HG02678 (cell line): ENCODE data around the gene ASTN2.
"Not testable (repeated sequence)": the region's sequence is repeated elsewhere in the genome, so short reads cannot be mapped to it uniquely, and the experiment has no call there.

Experiments
- ATAC-seq: cut with Tn5 transposase; IDR thresholded peaks from one replicate; pipeline ENCODE4 v1.9.1; 2021; ENCODE audit warnings: mild to moderate bottlenecking, moderate library complexity; ENCODE audit not compliant: unreplicated experiment

The ASTN2 gene

DNA sequence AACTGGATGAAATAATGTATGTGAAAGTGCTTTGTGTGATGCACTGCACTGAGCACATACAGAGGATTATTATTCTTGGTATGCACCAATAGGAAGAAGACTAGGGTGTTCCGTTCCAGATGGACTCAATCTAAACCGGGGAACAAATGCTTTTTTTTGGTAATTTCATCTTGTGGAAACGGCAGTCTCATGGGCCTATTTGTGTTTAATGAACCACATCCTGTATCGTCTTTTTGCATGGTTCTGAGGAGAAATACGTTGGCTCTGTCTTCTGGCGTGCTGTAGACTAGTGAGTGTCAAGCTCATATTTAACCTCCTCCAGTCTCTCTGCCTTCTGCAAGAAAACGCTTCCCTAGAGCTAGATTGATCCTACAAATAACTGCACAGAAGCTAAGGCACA, 697.7 kb downstream of the ASTN2 start:
- no peak for ATAC-seq

DNA sequence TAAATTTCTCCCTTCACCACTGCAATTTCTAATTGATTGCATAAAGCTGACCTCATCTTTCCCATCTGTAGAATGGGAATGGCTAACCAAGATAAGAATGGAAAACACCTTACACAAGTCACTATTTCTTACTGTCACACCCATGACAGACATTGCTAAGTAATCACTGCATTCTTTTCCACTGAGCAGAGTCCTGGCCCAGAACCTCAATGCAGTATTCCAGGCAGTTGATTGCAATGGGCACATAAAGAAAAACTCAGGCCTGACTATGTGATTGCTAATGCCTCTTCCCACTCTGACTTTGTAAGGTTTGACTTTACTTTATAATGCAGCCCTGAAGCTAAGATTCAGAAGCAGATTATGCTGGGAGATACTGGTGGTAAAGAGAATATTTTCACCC, 698.4 kb downstream of the ASTN2 start:
- no peak for ATAC-seq

DNA sequence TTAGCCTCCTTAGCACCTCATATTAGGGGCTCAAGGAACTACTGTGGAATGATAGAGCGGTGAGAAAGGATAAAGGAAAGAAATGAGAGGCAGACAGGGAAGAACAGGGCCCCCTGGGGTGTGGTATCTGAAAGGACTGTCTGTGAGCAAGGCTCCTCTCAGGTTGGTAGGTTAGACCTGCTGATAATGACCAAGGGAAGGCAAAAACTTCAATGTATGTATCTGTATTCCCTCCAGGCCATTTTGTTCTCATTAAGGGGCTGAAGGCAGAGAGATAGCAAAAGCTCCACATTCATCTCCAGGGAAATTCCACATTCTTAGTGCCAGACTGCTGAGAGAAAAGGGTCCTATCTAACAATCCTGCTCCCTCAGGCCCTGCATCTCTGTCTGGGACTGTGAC, 699.1 kb downstream of the ASTN2 start:
- ATAC-seq = no peak

DNA sequence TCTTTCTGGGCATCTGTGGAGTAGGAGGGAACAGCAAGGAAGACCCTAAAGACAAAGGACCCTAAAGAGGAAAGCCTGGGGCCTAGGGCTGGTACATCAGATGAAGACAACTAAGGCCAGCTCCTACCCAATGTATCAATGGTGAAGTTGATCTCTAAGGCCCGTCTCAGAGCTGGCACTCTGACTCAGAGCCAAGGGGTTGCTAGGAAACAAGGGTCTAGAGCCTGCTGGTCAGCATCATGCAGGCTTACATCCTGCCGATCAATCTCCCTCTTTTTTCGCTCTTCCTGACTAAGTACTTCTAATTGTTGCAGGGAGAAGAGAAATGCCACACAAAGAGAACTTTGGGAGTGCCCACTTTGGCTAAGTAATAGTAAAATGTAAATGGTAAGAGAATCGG, 701.6 kb downstream of the ASTN2 start:
- no peak for ATAC-seq

DNA sequence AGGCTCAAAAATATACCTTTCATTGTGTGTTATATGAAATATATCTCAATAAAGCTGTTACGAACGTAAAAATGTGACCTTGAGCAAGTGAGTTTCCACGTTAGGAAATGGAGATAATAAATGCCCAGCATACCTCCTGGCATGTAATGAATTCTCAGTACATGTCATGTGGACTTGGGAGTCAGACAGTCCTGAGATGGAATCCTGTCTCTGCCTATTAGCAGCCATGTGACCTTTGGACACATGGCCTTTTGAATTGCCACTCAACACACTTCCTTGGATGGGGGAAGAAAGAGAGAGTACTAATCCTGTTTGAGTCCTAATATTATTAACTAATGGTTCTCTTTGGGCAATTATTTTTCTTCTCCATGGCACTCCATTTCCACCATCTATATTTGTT, 702.1 kb downstream of the ASTN2 start:
- no peak for ATAC-seq

DNA sequence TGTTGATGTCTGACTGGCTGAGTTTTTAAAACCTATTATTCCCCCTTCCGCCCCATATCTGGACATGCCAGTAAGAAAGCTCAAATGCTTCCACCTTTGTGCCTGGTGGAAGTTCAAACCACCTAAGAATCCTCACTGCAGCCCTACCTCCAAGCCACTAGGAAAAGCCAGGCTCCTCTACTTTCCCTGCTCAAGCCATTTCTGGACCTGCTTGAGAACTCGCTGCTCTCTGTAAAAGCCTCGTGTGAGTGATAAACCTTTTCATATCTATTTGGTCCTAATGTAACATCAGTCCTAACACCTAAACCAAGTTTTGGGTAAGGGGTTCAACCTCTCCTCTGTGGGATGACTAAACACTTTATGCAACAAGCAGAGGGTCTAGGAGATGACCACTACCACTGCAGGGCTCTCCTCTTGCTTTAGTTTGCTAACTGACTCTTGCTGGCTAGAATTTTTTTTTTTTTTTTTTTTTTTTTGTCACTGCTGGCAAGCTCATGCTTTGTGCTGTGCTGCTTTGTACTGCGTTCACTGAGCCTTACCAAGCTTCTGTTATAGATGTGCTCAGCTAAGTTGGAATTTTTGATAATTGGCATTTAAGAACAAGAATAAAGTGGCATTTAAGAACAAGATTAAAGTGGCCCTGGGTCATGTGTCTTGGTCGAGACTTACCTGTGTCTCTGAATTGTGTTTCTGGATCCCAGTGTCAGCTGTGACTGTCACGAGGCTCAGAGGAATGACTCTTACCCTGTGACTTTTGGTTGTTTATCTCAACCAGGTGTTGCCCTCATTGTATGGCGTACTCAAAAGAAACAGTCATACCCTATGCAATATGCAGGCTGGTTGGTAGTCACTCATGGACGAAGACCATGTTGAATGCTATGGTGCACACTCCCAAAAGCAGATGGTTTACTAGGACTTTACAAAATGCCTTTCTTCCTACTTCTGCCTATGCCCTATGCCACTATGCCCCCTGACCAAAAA, 708.3 kb downstream of the ASTN2 start:
- no peak for ATAC-seq

DNA sequence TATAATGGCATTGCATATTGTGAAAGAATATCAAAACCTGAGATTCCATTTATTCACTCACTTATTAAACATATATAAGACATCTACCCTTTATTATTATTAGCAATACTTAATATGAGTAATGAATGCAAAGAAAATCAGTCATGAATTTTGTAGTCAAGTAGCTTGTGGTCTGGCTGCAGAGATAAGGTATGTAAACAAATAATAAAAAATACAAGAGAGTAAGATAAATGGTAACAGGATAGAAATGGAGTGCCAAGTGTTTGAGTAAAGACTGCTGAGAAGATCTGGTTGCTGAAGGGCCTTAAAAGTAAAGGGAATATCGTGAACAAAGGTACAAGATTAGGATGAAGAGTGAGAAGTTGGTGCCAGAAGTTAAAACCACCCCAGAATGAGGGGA, 709.3 kb downstream of the ASTN2 start:
- ATAC-seq = no peak

DNA sequence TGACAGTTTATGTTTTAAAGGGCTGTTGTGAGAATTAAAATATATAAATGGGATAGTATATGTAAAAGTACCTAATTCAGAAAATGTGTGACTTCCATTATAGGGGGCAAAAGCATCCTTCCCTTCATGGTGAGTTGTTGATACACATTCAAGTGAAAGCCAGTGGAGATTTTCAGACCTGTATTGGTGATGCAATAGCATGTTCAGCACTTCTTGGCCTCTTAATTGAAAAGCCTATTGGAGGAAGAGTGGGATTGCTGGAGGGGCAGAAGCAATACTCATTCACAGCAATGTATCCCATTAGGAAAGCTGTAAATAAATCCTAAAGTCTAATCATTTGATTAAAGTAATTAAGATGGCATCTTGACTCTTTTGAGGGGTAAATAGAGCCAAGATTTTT, 710.4 kb downstream of the ASTN2 start:
- ATAC-seq = no peak

DNA sequence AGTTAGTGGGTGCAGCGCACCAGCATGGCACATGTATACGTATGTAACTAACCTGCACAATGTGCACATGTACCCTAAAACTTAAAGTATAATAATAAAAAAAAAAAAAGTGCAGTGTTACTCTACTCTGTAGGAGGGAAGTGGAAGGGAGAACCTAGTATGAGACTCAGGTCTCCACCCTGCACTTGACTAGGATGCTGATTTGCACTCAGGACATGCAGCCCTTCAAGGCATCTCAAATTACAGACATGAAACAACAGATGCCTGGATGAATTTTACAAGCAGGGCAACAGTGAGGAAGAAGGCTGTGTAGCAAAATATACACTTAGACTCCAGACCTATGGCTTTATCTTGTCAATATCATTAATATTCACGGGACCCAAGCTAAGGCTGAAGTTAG, 711.2 kb downstream of the ASTN2 start:
- ATAC-seq = no peak

DNA sequence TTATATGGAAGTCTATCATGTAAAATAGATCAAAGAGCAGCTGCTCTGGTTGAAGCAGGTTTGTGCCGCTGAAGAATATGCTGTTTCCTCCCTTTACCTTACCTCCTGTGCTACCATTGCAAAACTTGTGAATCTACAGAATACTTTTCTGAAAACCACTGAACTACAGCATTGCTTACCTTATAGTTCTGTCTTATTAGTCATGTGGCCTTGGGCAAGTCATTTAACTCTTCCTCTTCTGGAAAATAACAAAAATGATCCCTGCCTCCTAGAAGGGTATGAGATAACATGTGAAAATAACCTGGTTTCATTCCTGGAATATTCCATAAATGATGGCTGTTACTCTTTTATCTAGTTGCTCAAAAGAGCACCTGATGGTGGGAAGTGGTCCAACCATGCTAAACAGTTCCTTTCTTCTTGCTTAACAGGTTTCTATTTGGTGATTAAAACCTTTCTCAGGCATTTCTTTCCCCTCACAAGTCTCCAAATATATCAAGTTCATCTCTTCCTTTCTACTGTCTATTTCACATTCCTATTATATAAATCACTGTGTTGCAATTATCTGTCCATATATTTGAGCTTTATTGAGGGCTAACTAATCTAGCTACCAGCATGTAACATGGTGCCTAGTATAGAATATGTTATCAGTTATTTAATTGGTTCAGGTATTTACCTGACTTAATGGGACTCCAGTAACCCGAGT, 712.8 kb downstream of the ASTN2 start:
- ATAC-seq = no peak

DNA sequence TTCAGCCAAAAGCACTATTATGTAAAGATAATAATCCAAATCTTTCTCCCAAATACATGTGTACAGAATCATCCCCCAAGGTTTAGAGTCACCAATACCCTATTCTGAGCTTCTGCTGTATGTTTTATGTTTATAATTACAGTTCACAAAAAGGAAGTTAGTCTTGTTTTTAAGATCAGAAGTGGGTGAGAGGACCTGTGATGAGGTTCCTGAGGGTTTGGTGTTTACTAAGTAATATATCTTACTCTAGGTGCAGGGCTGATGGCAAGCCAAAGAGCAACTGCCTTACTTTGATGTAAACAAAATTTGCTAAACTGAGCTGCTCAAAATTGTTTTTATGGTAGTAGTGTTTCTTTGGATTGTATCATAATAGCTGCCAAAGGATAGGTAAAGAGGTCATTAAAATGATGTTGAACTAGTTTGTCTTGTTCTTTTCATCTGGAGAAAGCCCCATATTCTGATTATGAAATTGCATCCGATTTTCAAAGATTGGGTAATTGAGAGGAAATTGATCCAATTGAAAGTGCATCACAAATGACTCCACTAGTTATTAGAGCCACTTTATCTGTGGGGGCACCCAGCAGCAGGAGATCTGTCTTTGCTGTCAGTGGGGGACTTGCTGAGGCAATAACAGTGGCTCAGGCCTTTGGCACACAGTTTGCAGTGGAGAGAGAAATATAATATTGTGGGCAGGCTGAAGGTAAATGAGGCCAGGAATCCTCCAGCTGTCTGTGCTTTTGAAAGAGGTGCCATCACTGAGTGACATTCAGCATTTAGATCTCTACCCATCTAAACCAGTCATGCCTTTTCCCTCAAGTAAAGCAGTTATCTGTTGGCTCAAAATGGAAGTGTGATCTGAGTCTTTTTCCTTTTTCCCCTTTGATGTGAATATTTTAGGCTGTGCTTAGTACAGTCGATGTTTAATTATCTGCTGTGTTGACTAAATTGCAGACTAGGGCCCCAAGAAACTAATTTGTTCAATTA, 713.7 kb downstream of the ASTN2 start:
- no peak for ATAC-seq

DNA sequence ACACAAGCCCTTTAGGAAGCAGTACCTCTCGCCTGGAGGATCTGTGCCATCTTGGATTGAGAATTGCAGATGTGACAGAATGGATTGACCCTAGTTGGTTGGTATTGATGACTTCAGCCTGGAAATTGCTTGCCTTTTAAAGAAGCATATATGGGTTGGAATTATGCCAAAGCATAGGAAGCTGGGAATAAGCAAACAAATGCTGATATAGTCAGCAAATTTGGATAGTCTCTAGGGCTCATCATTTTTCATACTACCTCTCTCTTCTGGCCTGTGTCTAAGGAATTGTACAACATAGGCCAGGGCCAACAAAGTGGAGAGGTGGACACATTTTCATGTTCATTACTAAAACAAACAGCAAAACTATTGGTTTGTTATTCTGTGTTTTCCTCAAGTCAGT, 714.6 kb downstream of the ASTN2 start:
- no peak for ATAC-seq

DNA sequence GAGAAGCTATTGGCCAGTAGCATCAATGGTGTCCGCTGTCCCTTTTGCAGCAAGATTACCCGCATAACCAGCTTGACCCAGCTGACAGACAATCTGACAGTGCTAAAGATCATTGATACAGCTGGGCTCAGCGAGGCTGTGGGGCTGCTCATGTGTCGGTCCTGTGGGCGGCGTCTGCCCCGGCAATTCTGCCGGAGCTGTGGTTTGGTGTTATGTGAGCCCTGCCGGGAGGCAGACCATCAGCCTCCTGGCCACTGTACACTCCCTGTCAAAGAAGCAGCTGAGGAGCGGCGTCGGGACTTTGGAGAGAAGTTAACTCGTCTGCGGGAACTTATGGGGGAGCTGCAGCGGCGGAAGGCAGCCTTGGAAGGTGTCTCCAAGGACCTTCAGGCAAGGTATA, 717.0 kb downstream of the ASTN2 start:
- ATAC-seq = no peak

DNA sequence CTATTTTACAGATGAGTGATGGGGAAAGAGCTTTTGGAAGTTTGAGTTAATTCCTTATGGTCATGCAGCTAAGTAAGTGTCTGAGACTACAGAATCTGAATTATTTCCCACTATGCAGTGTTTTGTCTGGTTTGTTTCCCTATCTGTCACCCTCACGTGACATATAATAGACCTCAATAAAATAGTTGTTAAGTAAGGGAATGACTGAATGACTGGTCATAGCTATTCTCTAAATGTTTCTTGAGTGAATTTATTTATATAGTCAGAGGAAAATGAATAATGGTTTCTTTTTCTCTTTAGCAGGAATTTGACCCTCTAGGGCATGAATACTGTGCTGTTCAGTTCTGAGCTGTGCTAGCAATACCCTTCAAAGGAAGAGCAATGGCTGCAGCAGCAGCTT, 717.5 kb downstream of the ASTN2 start:
- no peak for ATAC-seq

DNA sequence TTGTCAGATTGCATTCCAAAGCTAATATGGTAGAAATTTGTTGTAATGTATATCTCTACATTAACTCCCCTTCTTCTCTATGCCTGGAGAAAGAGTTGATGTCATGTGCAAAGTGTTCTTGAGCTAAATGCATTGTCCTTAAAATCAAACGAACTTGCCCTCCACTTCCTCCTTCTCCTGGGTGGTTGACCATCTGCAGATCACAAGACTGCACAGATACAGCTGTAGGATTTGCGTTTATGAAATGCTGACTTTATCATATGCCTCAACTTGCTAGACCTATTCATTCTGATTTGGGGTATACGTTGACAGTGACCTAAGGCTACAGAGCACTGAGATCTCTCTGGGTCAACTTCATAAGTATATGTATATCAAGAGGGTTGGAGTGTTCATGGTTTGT, 719.4 kb downstream of the ASTN2 start:
- no peak for ATAC-seq

DNA sequence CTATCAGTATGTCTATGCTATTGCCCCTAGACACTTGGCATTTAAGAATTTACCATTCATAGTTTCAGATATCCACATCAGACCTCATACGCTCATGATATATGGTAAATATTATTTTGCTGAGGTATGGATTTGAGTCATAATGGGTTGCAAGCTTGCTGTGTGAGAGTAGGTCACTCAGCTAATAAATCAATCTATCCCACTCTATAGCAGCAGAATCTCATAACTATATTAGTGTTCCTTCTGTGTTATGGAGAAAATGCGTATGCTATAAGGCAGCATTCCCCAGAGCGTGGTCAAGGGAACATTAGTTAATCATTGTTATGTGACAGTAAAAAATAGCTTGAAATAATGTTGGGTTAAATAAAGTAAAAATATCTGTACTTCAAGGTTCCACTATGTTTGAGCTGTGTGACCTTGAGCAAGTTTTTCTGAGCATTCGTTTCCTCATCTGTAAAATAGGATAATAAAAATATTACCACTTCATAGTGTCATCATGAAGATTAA, 720.0 kb downstream of the ASTN2 start:
- ATAC-seq = no peak

DNA sequence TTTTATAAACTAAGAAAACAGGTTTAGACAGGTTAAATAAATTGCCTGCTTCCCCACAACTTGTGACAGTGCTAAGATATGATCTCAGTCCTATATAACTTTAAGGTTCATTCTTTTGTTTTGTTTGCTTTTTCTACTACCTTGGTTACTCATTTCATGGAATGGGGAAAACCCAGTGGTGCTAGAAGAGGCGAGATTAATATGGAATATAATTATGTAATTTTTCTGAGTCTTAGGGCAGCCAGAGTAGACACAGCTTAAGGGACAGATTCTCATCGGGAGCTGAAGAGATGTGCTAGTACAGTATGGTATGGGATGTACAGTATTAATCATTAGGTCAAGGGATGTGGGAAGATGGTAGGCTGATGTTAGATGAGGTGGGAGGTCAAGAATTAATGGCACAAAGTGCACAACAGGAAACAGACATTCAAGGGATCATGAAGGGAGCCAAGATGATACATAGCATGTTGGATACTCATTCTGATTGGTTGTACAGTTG, 721.6 kb downstream of the ASTN2 start:
- no peak for ATAC-seq

DNA sequence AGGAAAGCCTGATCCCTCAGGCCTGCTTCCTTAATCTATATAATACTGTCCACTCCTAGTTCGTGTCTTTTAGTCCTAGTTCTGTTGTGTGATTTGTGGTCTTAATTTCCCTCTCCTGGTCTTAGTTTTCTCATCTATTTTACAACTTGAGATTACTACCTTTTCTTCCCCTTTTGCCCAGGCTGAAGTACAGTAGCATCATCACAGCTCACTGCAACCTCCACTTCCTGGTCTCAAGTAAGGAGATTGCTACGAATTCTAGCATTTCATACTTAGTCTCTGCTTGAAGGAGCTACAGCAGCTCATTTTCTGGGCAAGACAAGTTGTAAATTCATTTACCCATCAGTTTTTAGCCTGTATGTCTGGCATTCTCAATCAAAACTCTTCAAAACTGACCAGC, 722.2 kb downstream of the ASTN2 start:
- ATAC-seq = no peak

DNA sequence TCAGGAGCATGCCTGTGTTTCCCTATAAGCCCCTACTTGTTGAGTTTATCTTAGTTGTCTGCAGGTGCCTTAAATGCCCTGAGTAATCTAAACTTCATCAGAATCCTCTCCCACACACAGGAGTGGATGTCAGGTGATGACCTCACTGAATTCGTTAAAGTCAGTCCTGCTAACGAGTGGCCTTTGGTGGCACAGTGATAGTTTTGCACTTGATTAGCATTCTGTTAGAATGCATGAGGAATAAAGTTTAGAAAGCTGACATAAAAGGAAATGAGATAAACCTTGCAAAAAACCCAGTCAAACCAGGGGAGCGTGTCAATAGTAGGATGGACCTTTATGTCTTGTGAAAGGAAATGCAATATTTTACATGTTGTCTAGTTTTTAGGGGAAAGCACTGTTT, 723.2 kb downstream of the ASTN2 start:
- ATAC-seq = no peak

DNA sequence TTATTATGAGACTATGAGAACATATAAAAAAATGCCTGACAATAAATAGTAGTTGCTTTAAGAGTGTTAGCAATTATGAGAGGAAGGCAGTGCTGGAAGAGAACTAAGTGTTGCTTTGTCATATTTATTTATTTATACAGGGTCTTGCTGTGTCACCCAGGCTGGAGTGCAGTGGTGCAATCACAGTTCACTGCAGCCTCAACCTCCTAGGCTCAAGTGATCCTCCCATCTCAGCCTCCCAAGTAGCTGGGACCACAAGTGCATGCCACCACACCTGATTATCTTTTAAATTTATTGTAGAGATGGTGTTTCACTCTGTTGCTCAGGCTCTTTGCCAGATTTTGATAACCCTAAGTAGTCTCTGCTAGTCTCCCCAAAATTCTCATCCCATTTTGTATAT, 724.1 kb downstream of the ASTN2 start:
- ATAC-seq = not testable (repeated sequence)
